ENCODE data around the gene TRUB2. TPM values are rescaled to one million over a fixed set of nuclear protein-coding genes. Genes with fewer than 3 reads are reported as not detected.

TRUB2 gene
- total RNA-seq, 1 experiment from 2014 or later = 33.2 TPM

- H3K9me3 Mint-ChIP-seq = no peaks in the 10 kb centered on the region
- ChIA-PET CTCF (no interaction called here), POLR2A (interaction anchor here (0.6 kb wide), 1 partner anchor 13 kb away, joined by 3 read pairs; no protein-coding TSS in a partner anchor)
- H3K27ac Mint-ChIP-seq = no peak overlapping the region
- H3K36me3 Mint-ChIP-seq = peaks cover 11% of the 10 kb centered on the region
- H3K4me1 Mint-ChIP-seq = no peaks in the 10 kb centered on the region
- no peak for TF ChIP-seq HMGA2 (CRISPR knock-in tag; IDR thresholded peaks at IDR 0.05)
- no peak for TF ChIP-seq STAT6 (CRISPR knock-in tag; conservative IDR thresholded peaks at IDR 0.05; ENCODE audit: low read depth)
- TF ChIP-seq RORB (CRISPR knock-in tag; IDR thresholded peaks at IDR 0.05) = no peak
- no peak for TF ChIP-seq PRRX2 (CRISPR knock-in tag; IDR thresholded peaks at IDR 0.05)
- no peak for TF ChIP-seq ZNF532 (CRISPR knock-in tag; IDR thresholded peaks at IDR 0.05; ENCODE audit: borderline replicate concordance)
- no peak for TF ChIP-seq ZBTB21 (CRISPR knock-in tag; IDR thresholded peaks at IDR 0.05; ENCODE audit: borderline replicate concordance)
- TF ChIP-seq CREB1 (CRISPR knock-in tag; IDR thresholded peaks at IDR 0.05) = no peak
- no peak for TF ChIP-seq KAT7 (CRISPR knock-in tag; IDR thresholded peaks at IDR 0.05; ENCODE audit: borderline replicate concordance)
- no peak for TF ChIP-seq ZNF281 (CRISPR knock-in tag; IDR thresholded peaks at IDR 0.05)
- TF ChIP-seq USF2 (CRISPR knock-in tag; IDR thresholded peaks at IDR 0.05) = no peak
- TF ChIP-seq OVOL2 (CRISPR knock-in tag; IDR thresholded peaks at IDR 0.05; ENCODE audit: borderline replicate concordance) = no peak
- DNase-seq (ENCODE audit: low spot score) (no peak), ATAC-seq (no peak)
- no peak overlapping the region for H3K4me3 Mint-ChIP-seq
- no peaks in the 10 kb centered on the region for H3K27me3 Mint-ChIP-seq (ENCODE audit: low read depth)
Observed at GRCh38 chr9:128286440-128286839, 35.8 kb downstream of the TRUB2 start.

GRCh38 chr9:128285033-128285784 is 37.0 kb downstream of the TRUB2 start:
- CTCF ChIA-PET = interaction anchor here (0.6 to 1.5 kb wide), 3 partner anchors 10 to 130 kb away, joined by 3 to 6 read pairs (median 3); no protein-coding TSS in a partner anchor
- Mint-ChIP-seq H3K27ac (no peak overlapping the region), H3K4me3 (no peak overlapping the region), H3K4me1 (no peaks in the 10 kb centered on the region), H3K27me3 (ENCODE audit: low read depth) (no peaks in the 10 kb centered on the region), H3K9me3 (no peaks in the 10 kb centered on the region), H3K36me3 (peaks cover 11% of the 10 kb centered on the region)
- DNase-seq (ENCODE audit: low spot score) = no peak
- POLR2A ChIA-PET = no interaction called here
- peak; percentile 43; the same call in 1 of the 2 replicates for ATAC-seq
- TF ChIP-seq TEAD1 (CRISPR knock-in tag; IDR thresholded peaks at IDR 0.05) = no peak
- TF ChIP-seq MLX (CRISPR knock-in tag; IDR thresholded peaks at IDR 0.05) = no peak
- TF ChIP-seq ZNF232 (CRISPR knock-in tag; IDR thresholded peaks at IDR 0.05) = no peak
- no peak for TF ChIP-seq FOXP1 (CRISPR knock-in tag; IDR thresholded peaks at IDR 0.05; ENCODE audit: borderline replicate concordance)
- TF ChIP-seq GABPB1 (CRISPR knock-in tag; IDR thresholded peaks at IDR 0.05) = no peak
- no peak for TF ChIP-seq E2F1 (CRISPR knock-in tag; IDR thresholded peaks at IDR 0.05)
- no peak for TF ChIP-seq TP53 (CRISPR knock-in tag; IDR thresholded peaks at IDR 0.05)
